Mammary epithelial cell (primary cell): ENCODE data around the gene ANKRD55.
"Not testable (repeated sequence)": the region's sequence is repeated elsewhere in the genome, so short reads cannot be mapped to it uniquely, and the experiment has no call there.

Experiments used
- EZH2 ChIP-seq: IDR thresholded peaks from 2 replicates; pipeline ENCODE4 v1.6.1; 2012; ENCODE audit warnings: low read length, inconsistent platforms, borderline replicate concordance
- TF ChIP-seq, protein P1 (sequence below), 2 donors: IDR thresholded peaks in 1 of 2; conservative IDR thresholded peaks in 1 of 2; 2 replicates each; pipeline ENCODE4 v1.5.1; 2011 to 2012; ENCODE audit warnings: inconsistent platforms in 2 of 2, low read length in 2 of 2, mild to moderate bottlenecking in 2 of 2, control low read depth in 1 of 2, low read depth in 1 of 2; ENCODE audit not compliant: insufficient read depth in 1 of 2; ENCODE audit errors: extremely low read depth in 1 of 2

- TF ChIP-seq, protein P1, sequence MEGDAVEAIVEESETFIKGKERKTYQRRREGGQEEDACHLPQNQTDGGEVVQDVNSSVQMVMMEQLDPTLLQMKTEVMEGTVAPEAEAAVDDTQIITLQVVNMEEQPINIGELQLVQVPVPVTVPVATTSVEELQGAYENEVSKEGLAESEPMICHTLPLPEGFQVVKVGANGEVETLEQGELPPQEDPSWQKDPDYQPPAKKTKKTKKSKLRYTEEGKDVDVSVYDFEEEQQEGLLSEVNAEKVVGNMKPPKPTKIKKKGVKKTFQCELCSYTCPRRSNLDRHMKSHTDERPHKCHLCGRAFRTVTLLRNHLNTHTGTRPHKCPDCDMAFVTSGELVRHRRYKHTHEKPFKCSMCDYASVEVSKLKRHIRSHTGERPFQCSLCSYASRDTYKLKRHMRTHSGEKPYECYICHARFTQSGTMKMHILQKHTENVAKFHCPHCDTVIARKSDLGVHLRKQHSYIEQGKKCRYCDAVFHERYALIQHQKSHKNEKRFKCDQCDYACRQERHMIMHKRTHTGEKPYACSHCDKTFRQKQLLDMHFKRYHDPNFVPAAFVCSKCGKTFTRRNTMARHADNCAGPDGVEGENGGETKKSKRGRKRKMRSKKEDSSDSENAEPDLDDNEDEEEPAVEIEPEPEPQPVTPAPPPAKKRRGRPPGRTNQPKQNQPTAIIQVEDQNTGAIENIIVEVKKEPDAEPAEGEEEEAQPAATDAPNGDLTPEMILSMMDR (conservative IDR thresholded peaks at IDR 0.05 in 1 of 2, IDR thresholded peaks at IDR 0.05 in 1 of 2; ENCODE audit: extremely low read depth in 1 of 2, insufficient read depth in 1 of 2, low read depth in 1 of 2, low read length in 2 of 2): not testable (repeated sequence)
- not testable (repeated sequence) for TF ChIP-seq EZH2
Observed at GRCh38 chr5:56223298-56223697, 9.8 kb downstream of the ANKRD55 start.
